Measurements from ENCODE around the gene MON1B.

GRCh38 chr16:77246150-77246549 lies 55.2 kb downstream of the MON1B start:
- TF ChIP-seq, protein P1, sequence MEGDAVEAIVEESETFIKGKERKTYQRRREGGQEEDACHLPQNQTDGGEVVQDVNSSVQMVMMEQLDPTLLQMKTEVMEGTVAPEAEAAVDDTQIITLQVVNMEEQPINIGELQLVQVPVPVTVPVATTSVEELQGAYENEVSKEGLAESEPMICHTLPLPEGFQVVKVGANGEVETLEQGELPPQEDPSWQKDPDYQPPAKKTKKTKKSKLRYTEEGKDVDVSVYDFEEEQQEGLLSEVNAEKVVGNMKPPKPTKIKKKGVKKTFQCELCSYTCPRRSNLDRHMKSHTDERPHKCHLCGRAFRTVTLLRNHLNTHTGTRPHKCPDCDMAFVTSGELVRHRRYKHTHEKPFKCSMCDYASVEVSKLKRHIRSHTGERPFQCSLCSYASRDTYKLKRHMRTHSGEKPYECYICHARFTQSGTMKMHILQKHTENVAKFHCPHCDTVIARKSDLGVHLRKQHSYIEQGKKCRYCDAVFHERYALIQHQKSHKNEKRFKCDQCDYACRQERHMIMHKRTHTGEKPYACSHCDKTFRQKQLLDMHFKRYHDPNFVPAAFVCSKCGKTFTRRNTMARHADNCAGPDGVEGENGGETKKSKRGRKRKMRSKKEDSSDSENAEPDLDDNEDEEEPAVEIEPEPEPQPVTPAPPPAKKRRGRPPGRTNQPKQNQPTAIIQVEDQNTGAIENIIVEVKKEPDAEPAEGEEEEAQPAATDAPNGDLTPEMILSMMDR (optimal IDR thresholded peaks at IDR 0.05 in 1 of 3, IDR thresholded peaks at IDR 0.05 in 1 of 3, conservative IDR thresholded peaks at IDR 0.05 in 1 of 3; ENCODE audit: extremely low read depth in 1 of 3, insufficient read depth in 2 of 3, low read length in 3 of 3) = no peak
- TF ChIP-seq EZH2 (IDR thresholded peaks at IDR 0.05; ENCODE audit: low read length) = no peak
